A673 (cell line): ENCODE data around the gene PRSS23.

ENCODE experiments used
- EZH2 ChIP-seq: fragments of 200-600 bp; sonication (generic); IDR thresholded peaks from 2 replicates; pipeline ENCODE4 v1.6.1; 2017; ENCODE audit warnings: borderline replicate concordance, low read depth, mild to moderate bottlenecking, mixed read lengths, antibody characterized with exemption, low read length; ENCODE audit not compliant: poor library complexity, severe bottlenecking
- TF ChIP-seq, protein P1 (sequence below): fragments of 300-800, 200-600 bp; sonication (generic); conservative IDR thresholded peaks from 2 replicates; pipeline ENCODE4 v1.5.1; 2017; ENCODE audit warnings: low read depth, mild to moderate bottlenecking, antibody characterized with exemption, low read length, moderate library complexity, mixed read lengths

DNA sequence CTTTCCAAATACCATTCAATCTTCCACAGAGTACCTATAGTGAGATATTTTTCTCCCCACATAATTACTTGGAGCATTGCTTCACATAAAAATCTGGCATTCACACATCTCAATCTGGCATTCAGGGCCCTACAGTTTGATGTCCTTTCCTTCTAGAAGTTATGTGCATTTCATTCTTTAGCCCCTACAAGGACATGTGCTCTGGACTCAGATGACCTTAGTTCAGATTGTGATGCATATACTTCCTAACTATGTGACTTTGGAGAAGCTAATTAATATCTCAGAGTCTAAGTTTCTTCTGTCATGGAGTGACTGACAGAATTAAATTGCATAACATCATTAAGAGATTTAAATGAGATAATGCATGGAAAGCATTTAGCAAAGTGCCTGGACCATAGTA is 25.9 kb upstream of the PRSS23 start:
- TF ChIP-seq, protein P1, sequence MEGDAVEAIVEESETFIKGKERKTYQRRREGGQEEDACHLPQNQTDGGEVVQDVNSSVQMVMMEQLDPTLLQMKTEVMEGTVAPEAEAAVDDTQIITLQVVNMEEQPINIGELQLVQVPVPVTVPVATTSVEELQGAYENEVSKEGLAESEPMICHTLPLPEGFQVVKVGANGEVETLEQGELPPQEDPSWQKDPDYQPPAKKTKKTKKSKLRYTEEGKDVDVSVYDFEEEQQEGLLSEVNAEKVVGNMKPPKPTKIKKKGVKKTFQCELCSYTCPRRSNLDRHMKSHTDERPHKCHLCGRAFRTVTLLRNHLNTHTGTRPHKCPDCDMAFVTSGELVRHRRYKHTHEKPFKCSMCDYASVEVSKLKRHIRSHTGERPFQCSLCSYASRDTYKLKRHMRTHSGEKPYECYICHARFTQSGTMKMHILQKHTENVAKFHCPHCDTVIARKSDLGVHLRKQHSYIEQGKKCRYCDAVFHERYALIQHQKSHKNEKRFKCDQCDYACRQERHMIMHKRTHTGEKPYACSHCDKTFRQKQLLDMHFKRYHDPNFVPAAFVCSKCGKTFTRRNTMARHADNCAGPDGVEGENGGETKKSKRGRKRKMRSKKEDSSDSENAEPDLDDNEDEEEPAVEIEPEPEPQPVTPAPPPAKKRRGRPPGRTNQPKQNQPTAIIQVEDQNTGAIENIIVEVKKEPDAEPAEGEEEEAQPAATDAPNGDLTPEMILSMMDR, result no peak
- TF ChIP-seq EZH2, result no peak
